ENCODE measurements around the gene MYH10.
"Not testable (repeated sequence)": the region's sequence is repeated elsewhere in the genome, so short reads cannot be mapped to it uniquely, and the experiment has no call there.

Gene MYH10

GRCh38 chr17:8630227-8630801, at the start of gene MYH10:
TSS of gene MYH10 (minus strand) at chr17:8630725. CDS start at chr17:8623246, 7,479 bp downstream.
- DNase-seq (ENCODE audit: insufficient read length, low spot score): no peak
- FAIRE-seq: no peak

- FAIRE-seq (no peak), DNase-seq (ENCODE audit: insufficient read length, low spot score) (no peak)
Measured at GRCh38 chr17:8679126-8679525, 48.6 kb upstream of the MYH10 start.

- FAIRE-seq (no peak), DNase-seq (ENCODE audit: insufficient read length, low spot score) (no peak)
Measured at GRCh38 chr17:8675306-8675705, 44.8 kb upstream of the MYH10 start.

GRCh38 chr17:8674344-8675305, 44.1 kb upstream of the MYH10 start:
- no peak for FAIRE-seq
- no peak for DNase-seq (ENCODE audit: insufficient read length, low spot score)

- FAIRE-seq: no peak
- no peak for DNase-seq (ENCODE audit: insufficient read length, low spot score)
Measured at GRCh38 chr17:8673612-8674011, 43.1 kb upstream of the MYH10 start.

GRCh38 chr17:8672326-8672725, 41.8 kb upstream of the MYH10 start:
- no peak for FAIRE-seq
- DNase-seq (ENCODE audit: insufficient read length, low spot score): no peak

- no peak for DNase-seq (ENCODE audit: insufficient read length, low spot score)
- FAIRE-seq: no peak
Measured at GRCh38 chr17:8670421-8670820, 39.9 kb upstream of the MYH10 start.

- no peak for FAIRE-seq
- no peak for DNase-seq (ENCODE audit: insufficient read length, low spot score)
Measured at GRCh38 chr17:8668176-8668740, 37.7 kb upstream of the MYH10 start.

GRCh38 chr17:8667421-8667820, 36.9 kb upstream of the MYH10 start:
- FAIRE-seq: no peak
- no peak for DNase-seq (ENCODE audit: insufficient read length, low spot score)

- FAIRE-seq (no peak), DNase-seq (ENCODE audit: insufficient read length, low spot score) (no peak)
Measured at GRCh38 chr17:8665684-8666083, 35.2 kb upstream of the MYH10 start.

- DNase-seq (ENCODE audit: insufficient read length, low spot score): no peak
- FAIRE-seq: no peak
Measured at GRCh38 chr17:8664456-8665126, 34.1 kb upstream of the MYH10 start.

- no peak for FAIRE-seq
- DNase-seq (ENCODE audit: insufficient read length, low spot score): no peak
Measured at GRCh38 chr17:8662973-8663372, 32.4 kb upstream of the MYH10 start.

- FAIRE-seq (no peak), DNase-seq (ENCODE audit: insufficient read length, low spot score) (no peak)
Measured at GRCh38 chr17:8662076-8662831, 31.7 kb upstream of the MYH10 start.

- DNase-seq (ENCODE audit: insufficient read length, low spot score); FAIRE-seq: not testable (repeated sequence)
Measured at GRCh38 chr17:8660709-8661108, 30.2 kb upstream of the MYH10 start.

- DNase-seq (ENCODE audit: insufficient read length, low spot score) (no peak), FAIRE-seq (no peak)
Measured at GRCh38 chr17:8659758-8660410, 29.4 kb upstream of the MYH10 start.

GRCh38 chr17:8658810-8659209, 28.3 kb upstream of the MYH10 start:
- no peak for DNase-seq (ENCODE audit: insufficient read length, low spot score)
- FAIRE-seq: no peak

- DNase-seq (ENCODE audit: insufficient read length, low spot score) (no peak), FAIRE-seq (no peak)
Measured at GRCh38 chr17:8656693-8657092, 26.2 kb upstream of the MYH10 start.

GRCh38 chr17:8654822-8655221, 24.3 kb upstream of the MYH10 start:
- FAIRE-seq: no peak

GRCh38 chr17:8651013-8651412, 20.5 kb upstream of the MYH10 start:
- FAIRE-seq (no peak), DNase-seq (ENCODE audit: insufficient read length, low spot score) (no peak)

More at GRCh38 chr17:8654822-8655221, 24.3 kb upstream of the MYH10 start:
- no peak for DNase-seq (ENCODE audit: insufficient read length, low spot score)

GRCh38 chr17:8650119-8650499, 19.6 kb upstream of the MYH10 start:
- FAIRE-seq: no peak
- no peak for DNase-seq (ENCODE audit: insufficient read length, low spot score)
